SJCRH30 (cell line): ENCODE measurements around the gene PITRM1. TPM values are rescaled to one million over a fixed set of nuclear protein-coding genes. Genes with fewer than 3 reads are reported as not detected.

ENCODE experiments used
- DNase-seq, 2 experiments: peaks; one replicate each; pipeline ENCODE4 v3.0.0-alpha.2; 2015 to 2020
- H3K27ac ChIP-seq: fragments of 250-450 bp; sonication (Bioruptor Pico); 2 replicates; pipeline ENCODE4 v1.5.1; 2020; ENCODE audit warnings: mild to moderate bottlenecking, moderate library complexity
- H3K27me3 ChIP-seq: fragments of 250-450 bp; sonication (Bioruptor Pico); 2 replicates; pipeline ENCODE4 v1.5.1; 2020; ENCODE audit warnings: mild to moderate bottlenecking, moderate library complexity
- H3K36me3 ChIP-seq: fragments of 250-450 bp; sonication (Bioruptor Pico); 2 replicates; pipeline ENCODE4 v1.5.1; 2020; ENCODE audit warnings: mild to moderate bottlenecking, moderate library complexity
- H3K4me1 ChIP-seq: fragments of 250-450 bp; sonication (Bioruptor Pico); 2 replicates; pipeline ENCODE4 v1.5.1; 2020; ENCODE audit warnings: mild to moderate bottlenecking, moderate library complexity
- H3K4me3 ChIP-seq: fragments of 250-450 bp; sonication (Bioruptor Pico); 2 replicates; pipeline ENCODE4 v1.5.1; 2020; ENCODE audit warnings: mild to moderate bottlenecking, moderate library complexity
- H3K9me3 ChIP-seq: fragments of 250-450 bp; sonication (Bioruptor Pico); replicated peaks from 2 replicates; pipeline ENCODE4 v1.5.1; 2020; ENCODE audit warnings: mild to moderate bottlenecking, moderate library complexity
- total RNA-seq: library from RNA; depleted of rRNA; stranded (reverse); fragments of >200 nt; shearing (Covaris generic); gene quantifications from 2 replicates; pipeline ENCODE4 v1.2.3, GENCODE V29; 2014

The PITRM1 gene
- total RNA-seq, 1 experiment from 2014 or later, result 51.4 TPM

- no peak for DNase-seq
- Histone ChIP-seq H3K27ac (no peak overlapping the region), H3K4me1 (peaks cover 13% of the 10 kb centered on the region; the same call in 1 of the 2 replicates), H3K4me3 (no peak overlapping the region), H3K36me3 (peaks cover 20% of the 10 kb centered on the region), H3K9me3 (no peaks in the 10 kb centered on the region), H3K27me3 (no peaks in the 10 kb centered on the region)
These were observed 7.4 kb downstream of the PITRM1 start for GRCh38 chr10:3165196-3165595.

DNA sequence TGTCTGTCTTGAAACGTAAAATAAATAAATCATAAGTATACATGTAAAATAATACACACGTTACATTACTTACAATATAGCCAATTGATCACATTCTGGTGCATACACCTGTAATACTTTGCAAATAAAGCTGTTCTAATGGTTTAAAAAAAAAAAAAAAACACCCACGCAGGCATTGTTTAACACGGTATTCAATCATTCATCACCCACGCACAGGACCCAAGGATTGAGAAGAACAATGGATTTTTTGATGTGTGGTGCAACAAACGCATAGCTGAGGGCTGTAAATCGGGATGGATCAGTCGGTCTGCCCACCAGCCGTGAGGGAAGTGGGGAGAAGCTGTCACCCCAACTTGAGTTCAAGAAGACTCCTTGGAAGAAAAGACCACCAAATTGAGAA is 8.7 kb downstream of the PITRM1 start:
- H3K9me3 ChIP-seq, result no peaks in the 10 kb centered on the region
- H3K4me1 ChIP-seq, result peaks cover 4% of the 10 kb centered on the region; the same call in 1 of the 2 replicates
- DNase-seq, result no peak
- no peak overlapping the region for H3K4me3 ChIP-seq
- no peak overlapping the region for H3K27ac ChIP-seq
- no peaks in the 10 kb centered on the region for H3K27me3 ChIP-seq
- H3K36me3 ChIP-seq, result peaks cover 20% of the 10 kb centered on the region

DNA sequence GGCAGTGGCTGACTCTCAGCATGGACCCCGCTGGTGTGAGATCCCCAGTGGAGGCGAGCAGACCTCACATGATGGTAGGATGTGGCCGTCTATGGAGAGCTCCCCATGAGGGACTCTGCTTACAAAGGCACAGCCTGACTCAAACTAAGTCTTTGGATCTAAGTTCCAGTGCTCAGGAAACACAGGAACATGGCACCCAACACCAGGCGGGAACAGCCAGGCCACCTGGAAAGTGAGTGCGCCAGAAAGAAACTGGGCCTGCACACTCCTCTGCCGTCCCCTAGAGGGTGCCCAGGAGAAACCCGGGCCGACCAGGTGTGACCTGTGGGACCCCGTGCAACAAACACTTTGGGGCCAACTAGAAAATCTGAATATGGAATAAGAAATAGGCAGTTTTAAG is 10.0 kb downstream of the PITRM1 start:
- no peaks in the 10 kb centered on the region for H3K4me1 ChIP-seq
- H3K36me3 ChIP-seq, result peaks cover 11% of the 10 kb centered on the region
- no peak overlapping the region for H3K4me3 ChIP-seq
- H3K27ac ChIP-seq, result no peak overlapping the region
- no peaks in the 10 kb centered on the region for H3K27me3 ChIP-seq
- H3K9me3 ChIP-seq, result no peaks in the 10 kb centered on the region
- no peak for DNase-seq

GRCh38 chr10:3159152-3159551 is 13.4 kb downstream of the PITRM1 start:
- peaks cover 6% of the 10 kb centered on the region; the same call in 1 of the 2 replicates for H3K36me3 ChIP-seq
- DNase-seq, result no peak

DNA sequence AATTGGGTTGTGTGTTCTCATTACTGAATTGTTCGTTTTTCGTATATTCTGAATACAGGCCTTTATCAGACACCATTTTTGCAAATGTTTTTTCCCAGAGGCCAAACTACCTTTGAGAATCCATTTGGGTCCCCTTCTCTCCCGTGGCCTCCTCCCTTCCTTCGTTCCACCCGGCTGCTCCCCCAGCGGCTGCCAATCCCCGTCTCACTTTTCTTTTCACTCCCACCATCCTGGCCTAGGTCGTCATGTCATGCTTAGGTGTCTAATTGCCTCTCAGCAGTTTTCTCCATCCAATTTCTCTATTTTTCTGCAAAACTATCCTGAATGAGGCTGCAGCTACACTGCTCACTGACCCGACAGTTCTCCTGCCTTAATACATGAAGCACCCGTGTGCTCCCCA is 17.9 kb downstream of the PITRM1 start:
- no peak for DNase-seq
- H3K36me3 ChIP-seq, result peaks cover 6% of the 10 kb centered on the region
- H3K4me3 ChIP-seq, result no peak overlapping the region
- no peak overlapping the region for H3K27ac ChIP-seq
- H3K27me3 ChIP-seq, result no peaks in the 10 kb centered on the region
- H3K4me1 ChIP-seq, result no peaks in the 10 kb centered on the region
- no peaks in the 10 kb centered on the region for H3K9me3 ChIP-seq

More at GRCh38 chr10:3159152-3159551, 13.4 kb downstream of the PITRM1 start:
- H3K4me3 ChIP-seq, result no peak overlapping the region
- H3K27ac ChIP-seq, result no peak overlapping the region
- no peaks in the 10 kb centered on the region for H3K9me3 ChIP-seq
- no peaks in the 10 kb centered on the region for H3K4me1 ChIP-seq
- no peaks in the 10 kb centered on the region for H3K27me3 ChIP-seq

GRCh38 chr10:3152566-3152935 is 20.0 kb downstream of the PITRM1 start:
- no peaks in the 10 kb centered on the region for H3K9me3 ChIP-seq
- no peaks in the 10 kb centered on the region for H3K4me1 ChIP-seq
- no peak overlapping the region for H3K4me3 ChIP-seq
- H3K27ac ChIP-seq, result no peak overlapping the region
- H3K36me3 ChIP-seq, result peaks cover 6% of the 10 kb centered on the region
- no peaks in the 10 kb centered on the region for H3K27me3 ChIP-seq
- DNase-seq, result no peak

- Histone ChIP-seq H3K36me3 (peaks cover 6% of the 10 kb centered on the region), H3K27me3 (no peaks in the 10 kb centered on the region), H3K9me3 (no peaks in the 10 kb centered on the region), H3K27ac (no peak overlapping the region), H3K4me3 (no peak overlapping the region), H3K4me1 (no peaks in the 10 kb centered on the region)
- no peak for DNase-seq
These were observed 20.6 kb downstream of the PITRM1 start for GRCh38 chr10:3151889-3152565.

- no peaks in the 10 kb centered on the region for H3K4me1 ChIP-seq
- no peak overlapping the region for H3K4me3 ChIP-seq
- H3K36me3 ChIP-seq, result peaks cover 3% of the 10 kb centered on the region
- no peaks in the 10 kb centered on the region for H3K27me3 ChIP-seq
- no peak for DNase-seq
- no peak overlapping the region for H3K27ac ChIP-seq
- H3K9me3 ChIP-seq, result no peaks in the 10 kb centered on the region
These were observed 21.6 kb downstream of the PITRM1 start for GRCh38 chr10:3150961-3151360.

- no peak for DNase-seq
- no peak overlapping the region for H3K4me3 ChIP-seq
- no peaks in the 10 kb centered on the region for H3K27me3 ChIP-seq
- H3K9me3 ChIP-seq, result no peaks in the 10 kb centered on the region
- no peak overlapping the region for H3K27ac ChIP-seq
- no peaks in the 10 kb centered on the region for H3K4me1 ChIP-seq
- no peaks in the 10 kb centered on the region; the same call in none of the 2 replicates for H3K36me3 ChIP-seq
These were observed 22.2 kb downstream of the PITRM1 start for GRCh38 chr10:3150366-3150765.

DNA sequence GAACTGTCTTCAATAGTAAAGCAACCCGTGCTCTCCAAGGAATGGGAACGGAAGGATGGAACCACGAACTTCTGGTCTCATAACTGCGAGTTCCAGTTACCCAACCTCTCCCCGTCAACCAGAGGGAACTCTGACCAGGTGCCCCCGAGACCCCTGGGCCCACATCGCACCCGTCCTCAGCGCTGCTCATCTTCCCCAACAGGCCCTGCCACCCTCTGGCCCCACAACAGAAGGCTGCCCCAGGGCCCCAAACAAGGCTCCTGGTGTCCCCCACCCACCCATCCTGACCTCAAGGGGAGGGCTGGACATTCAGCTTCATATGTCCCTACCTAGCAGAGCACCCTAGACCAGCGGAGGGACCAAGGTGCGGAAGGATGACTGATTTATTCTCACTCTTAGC is 22.7 kb downstream of the PITRM1 start:
- no peaks in the 10 kb centered on the region; the same call in none of the 2 replicates for H3K36me3 ChIP-seq
- no peaks in the 10 kb centered on the region for H3K4me1 ChIP-seq
- no peak overlapping the region for H3K4me3 ChIP-seq
- no peaks in the 10 kb centered on the region for H3K27me3 ChIP-seq
- H3K27ac ChIP-seq, result no peak overlapping the region
- no peak for DNase-seq
- no peaks in the 10 kb centered on the region for H3K9me3 ChIP-seq

DNA sequence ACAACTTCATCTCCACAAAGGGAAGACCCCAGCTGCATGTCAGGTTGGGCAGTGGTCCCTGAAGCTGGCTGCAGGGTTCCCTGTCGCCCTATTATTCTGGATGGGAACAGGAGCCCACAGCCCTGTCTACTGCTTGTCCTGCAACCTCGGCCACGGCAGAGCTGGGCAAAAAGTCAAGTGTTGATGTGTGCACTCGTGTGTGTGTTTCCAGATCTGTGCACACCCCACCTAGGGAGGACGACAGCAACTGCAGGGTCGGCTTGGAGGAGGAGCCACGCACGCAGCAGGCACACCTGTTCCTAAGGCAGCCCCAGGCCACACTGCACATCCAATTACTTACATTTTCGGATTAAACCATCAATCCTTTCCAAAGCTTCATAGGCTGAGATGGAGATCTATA is 23.6 kb downstream of the PITRM1 start:
- Histone ChIP-seq H3K27ac (no peak overlapping the region), H3K36me3 (no peaks in the 10 kb centered on the region; the same call in none of the 2 replicates), H3K9me3 (no peaks in the 10 kb centered on the region), H3K27me3 (no peaks in the 10 kb centered on the region), H3K4me3 (no peak overlapping the region), H3K4me1 (no peaks in the 10 kb centered on the region)
- DNase-seq, result no peak

DNA sequence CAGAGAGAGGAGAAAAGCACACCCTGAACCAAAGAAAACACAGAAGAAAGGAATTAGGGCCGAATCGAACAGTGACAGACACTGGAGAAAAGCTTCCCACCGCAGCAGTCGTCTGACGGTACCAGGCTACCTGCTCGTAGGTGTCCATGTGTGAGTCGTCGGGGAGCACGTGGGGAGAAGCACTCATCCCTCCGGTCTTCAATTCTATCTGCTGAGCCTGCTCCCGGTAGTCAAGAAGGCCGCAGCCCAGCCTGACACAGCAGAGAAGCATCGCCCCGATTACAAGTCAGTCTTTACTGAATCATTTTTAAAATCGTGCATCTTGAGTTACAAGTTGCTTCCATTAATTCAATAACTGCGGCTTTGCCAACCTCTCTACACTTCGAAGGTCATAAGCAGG is 24.5 kb downstream of the PITRM1 start:
- Histone ChIP-seq H3K27ac (no peak overlapping the region), H3K9me3 (no peaks in the 10 kb centered on the region)

DNA sequence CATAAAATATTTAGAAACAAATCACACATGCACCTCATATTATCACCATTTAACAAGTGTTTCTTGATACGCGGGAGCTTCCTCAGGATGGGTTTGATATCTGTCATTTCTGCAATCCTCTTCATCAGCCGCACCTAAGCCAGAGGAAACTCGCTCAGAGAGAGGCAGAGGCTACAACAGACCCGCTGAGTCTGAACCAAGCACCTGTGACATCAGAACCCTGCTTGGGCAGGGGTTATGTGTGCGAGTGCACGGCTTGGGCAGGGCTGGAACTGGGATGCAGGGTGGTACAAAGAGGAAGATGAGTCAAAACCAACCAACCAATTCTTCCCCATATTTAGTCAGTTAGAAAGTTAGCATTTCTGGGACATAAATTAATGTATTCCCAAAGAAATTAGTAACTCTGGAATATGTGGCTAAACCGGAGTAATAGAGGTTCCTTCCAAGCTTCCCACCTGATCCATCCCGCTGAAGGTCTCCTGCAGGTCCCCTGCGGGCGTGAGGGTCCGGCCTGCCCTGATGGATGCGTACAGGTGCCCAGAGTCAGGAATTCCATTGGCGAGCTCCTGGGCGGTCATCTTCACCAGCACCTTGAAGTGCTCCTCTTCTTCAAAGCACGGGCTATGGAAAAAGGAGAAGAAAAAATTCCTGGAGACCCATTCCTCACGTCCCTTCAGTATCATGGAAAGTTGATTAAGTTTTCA is 25.3 kb downstream of the PITRM1 start:
- Histone ChIP-seq H3K9me3 (no peaks in the 10 kb centered on the region), H3K27ac (no peak overlapping the region), H3K27me3 (no peaks in the 10 kb centered on the region), H3K4me3 (no peak overlapping the region), H3K36me3 (no peaks in the 10 kb centered on the region; the same call in none of the 2 replicates), H3K4me1 (no peaks in the 10 kb centered on the region)
- DNase-seq, result no peak

More for the DNA sequence above, 24.5 kb downstream of the PITRM1 start:
- H3K4me3 ChIP-seq, result no peak overlapping the region
- no peaks in the 10 kb centered on the region; the same call in none of the 2 replicates for H3K36me3 ChIP-seq
- H3K4me1 ChIP-seq, result no peaks in the 10 kb centered on the region
- no peak for DNase-seq
- no peaks in the 10 kb centered on the region for H3K27me3 ChIP-seq

GRCh38 chr10:3146289-3146688 is 26.3 kb downstream of the PITRM1 start:
- no peaks in the 10 kb centered on the region for H3K4me1 ChIP-seq
- no peak overlapping the region for H3K27ac ChIP-seq
- H3K36me3 ChIP-seq, result no peaks in the 10 kb centered on the region; the same call in none of the 2 replicates
- no peaks in the 10 kb centered on the region for H3K27me3 ChIP-seq
- DNase-seq, result no peak
- H3K4me3 ChIP-seq, result no peak overlapping the region
- H3K9me3 ChIP-seq, result no peaks in the 10 kb centered on the region

GRCh38 chr10:3145366-3145765 is 27.2 kb downstream of the PITRM1 start:
- Histone ChIP-seq H3K9me3 (no peaks in the 10 kb centered on the region), H3K4me3 (no peak overlapping the region), H3K4me1 (no peaks in the 10 kb centered on the region), H3K27me3 (no peaks in the 10 kb centered on the region), H3K36me3 (no peaks in the 10 kb centered on the region; the same call in 1 of the 2 replicates), H3K27ac (no peak overlapping the region)
- no peak for DNase-seq
